Right lobe of liver (tissue), 6 donors: ENCODE data around the gene DYRK3. TPM values are rescaled to one million over a fixed set of nuclear protein-coding genes. Genes with fewer than 3 reads are reported as not detected.

ENCODE experiments used
- ATAC-seq, 4 donors: fragments of 200-7000 bp; cut with Tn5 transposase; one replicate each; pipeline ENCODE4 v1.9.1; 2020; ENCODE audit warnings: mild to moderate bottlenecking in 4 of 4, moderate library complexity in 4 of 4
- DNase-seq, 3 donors: peaks; one replicate each; pipeline ENCODE4 v3.0.0-alpha.2; 2020
- H3K27ac ChIP-seq, 3 donors: fragments of 200-600 bp; one replicate each; pipeline ENCODE4 v1.8.0; 2022
- H3K27me3 ChIP-seq, 2 donors: fragments of 200-600 bp; one replicate each; pipeline ENCODE4 v1.8.0; 2022
- H3K36me3 ChIP-seq, 4 donors: fragments of 200-600 bp; sonication (generic) in 1 of 4; one replicate each; pipeline versions ENCODE4 v1.5.1 to v1.8.0; 2017 to 2022; ENCODE audit warnings: control low read depth in 1 of 4
- H3K4me1 ChIP-seq, 4 donors: fragments of 200-600 bp; sonication (generic) in 1 of 4; one replicate each; pipeline versions ENCODE4 v1.5.1 to v1.8.0; 2017 to 2022; ENCODE audit warnings: control low read depth in 1 of 4
- H3K4me3 ChIP-seq, 3 donors: fragments of 200-600 bp; one replicate each; pipeline ENCODE4 v1.8.0; 2022
- H3K9me3 ChIP-seq, 4 donors: fragments of 200-600 bp; sonication (generic) in 1 of 4; one replicate each; pipeline versions ENCODE4 v1.5.1 to v1.8.0; 2017 to 2022; ENCODE audit warnings: control low read depth in 1 of 4
- POLR2A ChIP-seq: fragments of 450-650 bp; IDR thresholded peaks from one replicate; pipeline ENCODE4 v1.6.1; 2017; ENCODE audit warnings: antibody characterized with exemption, mild to moderate bottlenecking
- WGBS: methylation state at CpG from one replicate; pipeline ENCODE4 v1.1.6; 2018; ENCODE audit warnings: low coverage, low lambda C conversion rate; ENCODE audit not compliant: insufficient coverage; ENCODE audit errors: missing lambda C conversion rate; 5-methylcytosine and 5-hydroxymethylcytosine counted together
- intact Hi-C, 2 donors: fragments of 100-400 bp; cut with DNase I; formaldehyde crosslinking; loops; one replicate each; pipeline versions ENCODE4 v1.11.2 to v1.14.1; 2022
- total RNA-seq, 6 experiments: library from RNA; depleted of rRNA in 2 of 6; stranded (reverse); fragments of >200 nt in 2 of 6; fragmentation: NEBNext Ultra II Directional in 3 of 6; extraction: Animal tissue kit (Norgen Biotek cat#: 25700) in 3 of 6; gene quantifications; one replicate each; pipeline versions ENCODE4 v1.1.0 to v1.2.4, GENCODE V29; 2016 to 2023
- TF ChIP-seq, protein P1 (sequence below), 4 donors: fragments of 200-600 bp in 3 of 4; fragments of 450-650 bp in 1 of 4; IDR thresholded peaks; one replicate each; pipeline versions ENCODE4 v1.5.1 to v1.8.0; 2016 to 2022; ENCODE audit warnings: antibody characterized with exemption in 4 of 4, mild to moderate bottlenecking in 2 of 4
- donor health status: DM: no; HTN: yes; CAD: no.
- donor health status: DM: no; HTN: no; CAD: no.
- donor health status: DM: no; HTN: no; CAD: no.
- donor health status: DM: no; HTN: yes; CAD: no.
- donor health status: DM: no; HTN: yes; CAD: no.

Gene DYRK3
- total RNA-seq, 6 experiments from 2014 or later: 2.8 to 5.6 (median 4.0) TPM

DNA sequence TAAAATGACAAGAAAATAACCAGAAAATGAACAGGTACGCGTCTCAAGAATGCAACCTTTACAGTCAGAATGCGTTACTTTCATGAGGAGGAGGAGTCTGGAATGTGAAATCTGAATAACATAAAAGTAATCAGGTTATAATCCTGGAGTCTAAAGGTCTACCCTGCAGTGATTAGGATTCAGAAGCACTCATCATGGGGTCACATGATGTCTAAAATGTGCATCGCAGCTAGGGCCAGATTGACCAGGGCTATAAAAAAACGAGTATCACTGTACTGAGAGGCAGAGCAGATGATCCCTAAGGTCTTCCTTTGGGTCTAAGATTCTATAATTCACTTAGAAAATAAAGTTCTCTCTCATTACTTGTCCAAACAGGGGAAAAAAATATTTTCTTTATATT, 30.5 kb upstream of the DYRK3 start:
- TF ChIP-seq POLR2A: no peak
- TF ChIP-seq, protein P1, sequence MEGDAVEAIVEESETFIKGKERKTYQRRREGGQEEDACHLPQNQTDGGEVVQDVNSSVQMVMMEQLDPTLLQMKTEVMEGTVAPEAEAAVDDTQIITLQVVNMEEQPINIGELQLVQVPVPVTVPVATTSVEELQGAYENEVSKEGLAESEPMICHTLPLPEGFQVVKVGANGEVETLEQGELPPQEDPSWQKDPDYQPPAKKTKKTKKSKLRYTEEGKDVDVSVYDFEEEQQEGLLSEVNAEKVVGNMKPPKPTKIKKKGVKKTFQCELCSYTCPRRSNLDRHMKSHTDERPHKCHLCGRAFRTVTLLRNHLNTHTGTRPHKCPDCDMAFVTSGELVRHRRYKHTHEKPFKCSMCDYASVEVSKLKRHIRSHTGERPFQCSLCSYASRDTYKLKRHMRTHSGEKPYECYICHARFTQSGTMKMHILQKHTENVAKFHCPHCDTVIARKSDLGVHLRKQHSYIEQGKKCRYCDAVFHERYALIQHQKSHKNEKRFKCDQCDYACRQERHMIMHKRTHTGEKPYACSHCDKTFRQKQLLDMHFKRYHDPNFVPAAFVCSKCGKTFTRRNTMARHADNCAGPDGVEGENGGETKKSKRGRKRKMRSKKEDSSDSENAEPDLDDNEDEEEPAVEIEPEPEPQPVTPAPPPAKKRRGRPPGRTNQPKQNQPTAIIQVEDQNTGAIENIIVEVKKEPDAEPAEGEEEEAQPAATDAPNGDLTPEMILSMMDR (IDR thresholded peaks at IDR 0.05): no peak
- H3K9me3 ChIP-seq: no peaks in the 10 kb centered on the region

GRCh38 chr1:206606867-206607266, 28.5 kb upstream of the DYRK3 start:
- Histone ChIP-seq H3K4me3 (no peak overlapping the region), H3K27ac (no peak overlapping the region), H3K27me3 (no peaks in the 10 kb centered on the region), H3K36me3 (peaks cover 0 to 58% (median 16%) of the 10 kb centered on the region in 4 donors), H3K9me3 (no peaks in the 10 kb centered on the region), H3K4me1 (peaks cover 0 to 9% (median 3%) of the 10 kb centered on the region in 4 donors)
- TF ChIP-seq, protein P1 (IDR thresholded peaks at IDR 0.05): peak; percentile 33 to 56 (median 44)
- no peak for TF ChIP-seq POLR2A
- ATAC-seq (peak in 3 of 4 donors; percentile 53 to 82 (median 62)), DNase-seq (no peak)
- WGBS: 33% methylated on average over 3 of the region's 3 CpGs
- intact Hi-C loops: no loop called here

More for the DNA sequence above, 30.5 kb upstream of the DYRK3 start:
- intact Hi-C loops: no loop called here
- 92% methylated on average over 5 of the region's 5 CpGs for WGBS
- DNase-seq (no peak), ATAC-seq (no peak)
- H3K27ac ChIP-seq: no peak overlapping the region
- no peaks in the 10 kb centered on the region for H3K27me3 ChIP-seq
- peaks cover 0 to 71% (median 16%) of the 10 kb centered on the region in 4 donors for H3K36me3 ChIP-seq
- H3K4me1 ChIP-seq: no peaks in the 10 kb centered on the region
- H3K4me3 ChIP-seq: no peak overlapping the region

- WGBS: 52% methylated on average over 7 of the region's 7 CpGs
- TF ChIP-seq POLR2A: no peak
- TF ChIP-seq, protein P1 (IDR thresholded peaks at IDR 0.05): peak; percentile 60 to 81 (median 78)
- Histone ChIP-seq H3K27ac (no peak overlapping the region), H3K4me3 (no peak overlapping the region), H3K4me1 (peaks cover 0 to 9% (median 3%) of the 10 kb centered on the region in 4 donors), H3K27me3 (no peaks in the 10 kb centered on the region), H3K36me3 (peaks cover 0 to 45% (median 7%) of the 10 kb centered on the region in 4 donors), H3K9me3 (no peaks in the 10 kb centered on the region)
- intact Hi-C loops: no loop called here
- DNase-seq (peak in 1 of 3 donors; percentile 36), ATAC-seq (peak in 2 of 4 donors; percentile 15 to 36)
Observed at GRCh38 chr1:206608108-206608698, 27.1 kb upstream of the DYRK3 start.

DNA sequence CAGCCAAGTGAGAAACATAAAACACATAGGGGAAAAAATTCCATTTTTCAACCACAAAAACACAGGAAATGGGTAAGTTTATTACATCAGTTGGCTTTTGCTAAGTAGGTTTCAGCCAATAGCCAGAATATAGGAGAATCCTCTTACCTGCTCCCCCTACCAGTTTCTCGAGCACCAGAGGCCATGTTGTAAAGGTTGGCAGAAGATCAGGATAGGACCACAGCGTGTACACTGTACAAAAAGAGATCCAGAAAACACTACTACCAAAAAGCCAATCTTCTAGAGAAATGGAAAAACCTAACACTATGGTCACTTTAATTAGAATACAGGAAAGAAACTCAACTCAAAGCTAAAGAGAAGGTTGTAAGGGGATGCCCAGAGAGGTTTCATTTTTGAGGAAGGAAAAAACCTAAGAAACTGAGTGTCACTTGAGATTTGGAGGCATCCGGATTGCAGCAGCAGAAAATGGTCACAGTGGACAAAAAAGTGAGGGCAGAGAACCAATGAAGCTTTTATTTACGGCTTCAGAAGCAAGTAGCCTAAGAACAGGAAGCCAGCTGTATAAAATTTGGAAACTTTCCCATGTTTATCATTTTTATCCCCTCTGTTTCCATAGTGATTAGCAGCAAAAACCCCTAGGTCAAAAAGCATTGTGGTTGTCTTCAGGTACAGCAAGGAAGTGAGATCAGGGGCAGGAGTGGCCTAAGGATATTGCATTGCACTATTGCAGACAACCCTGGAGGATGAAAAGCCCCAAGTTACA, 25.9 kb upstream of the DYRK3 start:
- Histone ChIP-seq H3K27me3 (no peaks in the 10 kb centered on the region), H3K36me3 (peaks cover 0 to 34% (median 4%) of the 10 kb centered on the region in 4 donors), H3K4me3 (no peak overlapping the region), H3K9me3 (no peaks in the 10 kb centered on the region), H3K4me1 (peaks cover 0 to 9% (median 3%) of the 10 kb centered on the region in 4 donors), H3K27ac (no peak overlapping the region)
- intact Hi-C loops: no loop called here
- ATAC-seq (no peak), DNase-seq (no peak)
- 40% methylated on average over 4 of the region's 4 CpGs for WGBS
- TF ChIP-seq POLR2A: no peak
- TF ChIP-seq, protein P1 (IDR thresholded peaks at IDR 0.05): no peak
